Gastroesophageal sphincter (tissue), 3 donors: ENCODE data around the gene ZNF280C.

Source experiments
- CTCF ChIP-seq, 4 experiments: fragments of 200-600 bp in 2 of 4; fragments of 450-650 bp in 2 of 4; sonication (generic) in 1 of 4; IDR thresholded peaks; one replicate each; pipeline ENCODE4 v1.5.1; 2017 to 2019; ENCODE audit warnings: antibody characterized with exemption in 4 of 4, mild to moderate bottlenecking in 2 of 4, moderate library complexity in 2 of 4
- EP300 ChIP-seq: sonication (generic); formaldehyde crosslinking; IDR thresholded peaks from one replicate; pipeline ENCODE4 v1.6.1; 2017; ENCODE audit warnings: antibody characterized with exemption, mild to moderate bottlenecking
- POLR2AphosphoS5 ChIP-seq: sonication (generic); formaldehyde crosslinking; IDR thresholded peaks from one replicate; pipeline ENCODE4 v1.6.1; 2017; ENCODE audit warnings: antibody characterized with exemption

GRCh38 chrX:130280901-130281300 is 12.2 kb upstream of the ZNF280C start:
- TF ChIP-seq CTCF (IDR thresholded peaks at IDR 0.05) = no peak
- no peak for TF ChIP-seq POLR2AphosphoS5
- no peak for TF ChIP-seq EP300
